GM18505 (cell line): Measurements from ENCODE around the gene PEX6.

Experiments
- ATAC-seq: cut with Tn5 transposase; IDR thresholded peaks from one replicate; pipeline ENCODE4 v1.9.1; 2021; ENCODE audit not compliant: unreplicated experiment
- POLR2A ChIP-seq: IDR thresholded peaks from 4 replicates; pipeline ENCODE4 v1.6.1; 2011; ENCODE audit warnings: borderline replicate concordance; ENCODE audit not compliant: insufficient read depth, insufficient read length; ENCODE audit errors: extremely low read depth

The PEX6 gene

GRCh38 chr6:42984001-42984923, 5.3 kb upstream of the PEX6 start, which contains the start of gene PPP2R5D:
Gene PPP2R5D, plus strand, starts transcription at chr6:42984570. Its CDS starts 108 bp downstream, at chr6:42984678.
- peak; percentile 89 for ATAC-seq

GRCh38 chr6:42981836-42982235, 2.9 kb upstream of the PEX6 start:
- ATAC-seq, result no peak
- no peak for TF ChIP-seq POLR2A

More at GRCh38 chr6:42984001-42984923, 5.3 kb upstream of the PEX6 start, which contains the start of gene PPP2R5D:
- TF ChIP-seq POLR2A, result peak; percentile 96

- TF ChIP-seq POLR2A, result no peak
- ATAC-seq, result peak; percentile 12
Measured at GRCh38 chr6:42979523-42980177, 669 bp upstream of the PEX6 start.

- no peak for TF ChIP-seq POLR2A
Measured at GRCh38 chr6:42978487-42978838, 518 bp downstream of the PEX6 start.

GRCh38 chr6:42974919-42975505, 4.0 kb downstream of the PEX6 start:
- TF ChIP-seq POLR2A, result no peak
- ATAC-seq, result no peak

More at GRCh38 chr6:42978487-42978838, 518 bp downstream of the PEX6 start:
- no peak for ATAC-seq

GRCh38 chr6:42973926-42974325, 5.1 kb downstream of the PEX6 start:
- ATAC-seq, result no peak

GRCh38 chr6:42971746-42972327, 7.1 kb downstream of the PEX6 start:
- no peak for TF ChIP-seq POLR2A
- ATAC-seq, result no peak

More at GRCh38 chr6:42973926-42974325, 5.1 kb downstream of the PEX6 start:
- no peak for TF ChIP-seq POLR2A

- ATAC-seq, result no peak
- no peak for TF ChIP-seq POLR2A
Measured at GRCh38 chr6:42970871-42971612, 7.9 kb downstream of the PEX6 start.

GRCh38 chr6:42969934-42970333, 9.0 kb downstream of the PEX6 start:
- no peak for ATAC-seq
- TF ChIP-seq POLR2A, result no peak

- TF ChIP-seq POLR2A, result no peak
Measured at GRCh38 chr6:42969431-42969830, 9.6 kb downstream of the PEX6 start.

GRCh38 chr6:42968783-42969182, 10.2 kb downstream of the PEX6 start:
- no peak for TF ChIP-seq POLR2A
- no peak for ATAC-seq

More at GRCh38 chr6:42969431-42969830, 9.6 kb downstream of the PEX6 start:
- ATAC-seq, result no peak

GRCh38 chr6:42968126-42968701, 10.8 kb downstream of the PEX6 start:
- TF ChIP-seq POLR2A, result no peak

GRCh38 chr6:42967228-42967627, 11.8 kb downstream of the PEX6 start:
- no peak for TF ChIP-seq POLR2A
- ATAC-seq, result no peak

More at GRCh38 chr6:42968126-42968701, 10.8 kb downstream of the PEX6 start:
- ATAC-seq, result no peak

GRCh38 chr6:42966571-42966970, 12.4 kb downstream of the PEX6 start:
- no peak for TF ChIP-seq POLR2A
- no peak for ATAC-seq
